Breast epithelium (tissue), 4 donors: ENCODE measurements around the gene POLN. TPM values are rescaled to one million over a fixed set of nuclear protein-coding genes. Genes with fewer than 3 reads are reported as not detected.

Experiments
- DNase-seq, 2 donors: peaks; one replicate each; pipeline ENCODE4 v3.0.0-alpha.2; 2019; ENCODE audit warnings: low spot score in 2 of 2
- H3K27ac ChIP-seq, 2 donors: fragments of 200-600 bp; sonication (generic) in 1 of 2; one replicate each; pipeline ENCODE4 v1.5.1; 2016 to 2019; ENCODE audit warnings: mild to moderate bottlenecking in 1 of 2
- H3K27me3 ChIP-seq, 2 donors: fragments of 200-600 bp; sonication (generic) in 1 of 2; one replicate each; pipeline versions ENCODE4 v1.5.1 to v1.6.0; 2017 to 2019; ENCODE audit warnings: control low read depth in 1 of 2, mild to moderate bottlenecking in 1 of 2
- H3K36me3 ChIP-seq: fragments of 200-600 bp; one replicate; pipeline ENCODE4 v1.5.1; 2019
- H3K4me1 ChIP-seq, 2 donors: fragments of 200-600 bp; sonication (generic); one replicate each; pipeline ENCODE4 v1.5.1; 2016 to 2019; ENCODE audit warnings: control low read depth in 1 of 2
- H3K4me3 ChIP-seq, 3 donors: fragments of 200-600 bp; sonication (generic); 1 replicate in 2 of 3; 2 replicates in 1 of 3; pipeline ENCODE4 v1.5.1; 2016 to 2019; ENCODE audit warnings: mild to moderate bottlenecking in 3 of 3, moderate library complexity in 2 of 3
- H3K9me3 ChIP-seq, 2 donors: fragments of 200-600 bp; sonication (generic) in 1 of 2; one replicate each; pipeline ENCODE4 v1.5.1; 2016 to 2019; ENCODE audit warnings: control low read depth in 1 of 2
- POLR2A ChIP-seq: fragments of 450-650 bp; IDR thresholded peaks from one replicate; pipeline ENCODE4 v1.6.1; 2016; ENCODE audit warnings: antibody characterized with exemption, mild to moderate bottlenecking, moderate library complexity
- POLR2AphosphoS5 ChIP-seq, 3 donors: sonication (generic); formaldehyde crosslinking; IDR thresholded peaks; one replicate each; pipeline ENCODE4 v1.6.1; 2017; ENCODE audit warnings: antibody characterized with exemption in 3 of 3
- intact Hi-C: fragments of 100-400 bp; cut with DNase I; formaldehyde crosslinking; loops from one replicate; pipeline ENCODE4 v1.15.1; 2023; ENCODE audit warnings: low total_unique reads
- total RNA-seq, 3 donors: library from RNA; depleted of rRNA; stranded (reverse); fragments of >200 nt; gene quantifications; one replicate each; pipeline ENCODE4 v1.1.0, GENCODE V29; 2016
- TF ChIP-seq, protein P1 (sequence below), 3 donors: fragments of 450-650 bp; IDR thresholded peaks; one replicate each; pipeline ENCODE4 v1.5.1; 2016 to 2017; ENCODE audit warnings: antibody characterized with exemption in 3 of 3, mild to moderate bottlenecking in 3 of 3, moderate library complexity in 3 of 3

POLN gene
- total RNA-seq, 3 donors from 2014 or later: 3.3 to 4.7 (median 4.3) TPM

DNA sequence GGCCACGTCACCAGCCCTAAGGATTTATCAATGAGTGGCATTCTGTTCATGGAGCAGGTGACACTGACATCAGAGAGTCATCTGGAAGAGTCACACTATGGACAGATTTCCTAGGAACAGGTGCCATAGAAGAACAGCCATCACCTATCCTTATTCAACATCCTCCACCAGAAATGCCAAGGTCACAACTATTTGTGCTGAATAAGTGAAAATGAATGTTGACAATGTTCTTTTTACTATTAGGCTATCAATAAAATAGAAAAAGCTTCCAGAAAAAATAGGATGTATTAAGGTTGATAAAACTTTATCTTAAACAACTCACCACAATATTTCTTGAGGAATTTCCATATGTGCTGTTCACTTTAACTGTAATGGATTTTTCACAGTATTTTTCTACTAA is 62.9 kb downstream of the POLN start:
- intact Hi-C loops: no loop called here
- no peaks in the 10 kb centered on the region for H3K9me3 ChIP-seq
- no peaks in the 10 kb centered on the region for H3K27me3 ChIP-seq
- TF ChIP-seq, protein P1, sequence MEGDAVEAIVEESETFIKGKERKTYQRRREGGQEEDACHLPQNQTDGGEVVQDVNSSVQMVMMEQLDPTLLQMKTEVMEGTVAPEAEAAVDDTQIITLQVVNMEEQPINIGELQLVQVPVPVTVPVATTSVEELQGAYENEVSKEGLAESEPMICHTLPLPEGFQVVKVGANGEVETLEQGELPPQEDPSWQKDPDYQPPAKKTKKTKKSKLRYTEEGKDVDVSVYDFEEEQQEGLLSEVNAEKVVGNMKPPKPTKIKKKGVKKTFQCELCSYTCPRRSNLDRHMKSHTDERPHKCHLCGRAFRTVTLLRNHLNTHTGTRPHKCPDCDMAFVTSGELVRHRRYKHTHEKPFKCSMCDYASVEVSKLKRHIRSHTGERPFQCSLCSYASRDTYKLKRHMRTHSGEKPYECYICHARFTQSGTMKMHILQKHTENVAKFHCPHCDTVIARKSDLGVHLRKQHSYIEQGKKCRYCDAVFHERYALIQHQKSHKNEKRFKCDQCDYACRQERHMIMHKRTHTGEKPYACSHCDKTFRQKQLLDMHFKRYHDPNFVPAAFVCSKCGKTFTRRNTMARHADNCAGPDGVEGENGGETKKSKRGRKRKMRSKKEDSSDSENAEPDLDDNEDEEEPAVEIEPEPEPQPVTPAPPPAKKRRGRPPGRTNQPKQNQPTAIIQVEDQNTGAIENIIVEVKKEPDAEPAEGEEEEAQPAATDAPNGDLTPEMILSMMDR (IDR thresholded peaks at IDR 0.05): no peak
- TF ChIP-seq POLR2A: no peak
- no peak for TF ChIP-seq POLR2AphosphoS5 (IDR thresholded peaks at IDR 0.05)
- no peak for DNase-seq
- H3K4me3 ChIP-seq: no peak overlapping the region
- H3K27ac ChIP-seq: no peak overlapping the region
- no peaks in the 10 kb centered on the region for H3K36me3 ChIP-seq
- H3K4me1 ChIP-seq: no peaks in the 10 kb centered on the region

DNA sequence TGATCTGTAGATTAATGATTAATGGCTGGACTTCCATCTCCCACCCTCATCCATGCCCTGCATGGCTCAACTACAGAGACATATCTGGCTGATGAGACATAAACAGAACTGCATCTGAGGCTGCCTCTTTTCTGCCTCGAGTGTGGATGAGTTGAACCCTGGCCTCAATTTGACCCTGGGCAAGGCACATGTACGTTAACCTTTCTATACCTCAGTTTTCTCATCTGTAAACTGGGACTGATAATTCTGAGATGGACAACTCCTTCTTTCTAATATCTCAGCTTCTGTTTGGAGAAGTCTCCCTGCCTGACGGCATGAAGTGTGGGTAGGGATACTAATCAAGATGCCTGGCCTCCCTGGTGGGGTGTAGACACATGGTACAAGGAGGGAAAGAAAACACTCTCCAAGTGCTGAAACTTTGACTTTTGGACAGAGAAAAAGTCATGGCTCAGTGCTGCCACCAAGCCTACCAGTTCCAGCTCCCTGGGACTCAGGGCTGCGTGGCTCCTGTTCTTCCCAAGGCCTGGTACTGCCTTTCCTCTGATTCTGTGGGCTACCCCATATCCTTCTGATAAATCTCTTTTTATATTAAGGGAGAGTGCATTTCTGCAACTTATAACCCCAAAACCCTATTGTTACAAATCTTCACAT is 64.4 kb downstream of the POLN start:
- Histone ChIP-seq H3K4me1 (no peaks in the 10 kb centered on the region), H3K27ac (no peak overlapping the region), H3K27me3 (no peaks in the 10 kb centered on the region), H3K36me3 (no peaks in the 10 kb centered on the region), H3K4me3 (no peak overlapping the region), H3K9me3 (no peaks in the 10 kb centered on the region)
- intact Hi-C loops: no loop called here
- no peak for DNase-seq
- TF ChIP-seq POLR2A: no peak
- TF ChIP-seq, protein P1 (IDR thresholded peaks at IDR 0.05): no peak
- TF ChIP-seq POLR2AphosphoS5 (IDR thresholded peaks at IDR 0.05): no peak

DNA sequence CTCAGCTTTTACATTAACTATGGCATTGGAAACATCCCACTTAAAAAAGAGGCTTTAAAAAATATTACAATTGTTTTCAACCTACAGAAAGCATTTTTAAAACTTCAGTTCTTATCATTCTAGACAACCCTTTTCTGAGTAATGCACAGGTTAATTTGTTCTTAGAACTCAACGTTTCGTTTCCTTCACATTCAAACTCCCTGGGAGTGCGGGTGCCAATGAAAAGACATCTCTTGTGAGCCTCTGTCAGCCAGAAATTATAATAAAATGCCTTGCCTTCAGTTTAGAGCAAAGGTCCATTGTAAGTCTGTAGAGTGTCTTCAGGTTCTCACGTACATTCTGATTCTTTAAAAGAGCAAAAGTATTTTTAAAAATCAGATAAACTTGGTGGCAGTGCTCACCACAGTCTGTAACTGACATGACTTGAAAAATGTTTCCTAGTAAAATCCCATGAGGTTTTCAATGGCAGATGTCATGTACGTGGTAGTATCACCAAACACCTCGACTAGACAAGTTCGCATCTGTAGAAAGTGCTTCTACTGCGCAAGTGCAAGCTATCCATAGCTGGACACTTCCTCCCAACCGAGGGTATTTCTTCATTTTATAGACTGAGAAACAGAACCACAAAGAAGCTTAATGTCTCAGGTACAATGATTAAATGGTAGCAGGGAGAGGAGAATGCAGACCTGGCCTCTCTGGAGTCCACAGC is 65.8 kb downstream of the POLN start:
- intact Hi-C loops: no loop called here

DNA sequence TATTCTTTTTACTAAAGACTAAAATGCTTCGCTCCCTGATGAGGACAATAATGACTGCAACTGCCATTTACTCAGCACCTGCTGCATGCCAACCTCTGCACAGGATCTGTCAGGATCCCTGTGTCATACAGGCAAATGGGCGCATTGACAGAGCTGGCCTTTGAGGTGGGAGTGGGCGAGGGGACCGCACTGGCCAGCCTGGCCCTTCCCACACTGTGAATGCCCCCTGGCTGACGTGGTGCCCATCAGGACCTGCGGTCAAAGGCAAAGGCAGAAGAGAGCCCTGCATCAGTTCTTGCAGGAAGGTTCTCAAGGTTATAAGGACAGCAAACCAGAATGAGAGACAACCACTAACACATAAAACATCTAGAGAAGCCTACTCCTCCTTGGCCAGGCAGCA is 67.9 kb downstream of the POLN start:
- intact Hi-C loops: no loop called here
- Histone ChIP-seq H3K4me1 (no peaks in the 10 kb centered on the region), H3K27ac (no peak overlapping the region), H3K9me3 (no peaks in the 10 kb centered on the region), H3K36me3 (no peaks in the 10 kb centered on the region), H3K27me3 (no peaks in the 10 kb centered on the region), H3K4me3 (no peak overlapping the region)
- DNase-seq: no peak
- TF ChIP-seq, protein P1 (IDR thresholded peaks at IDR 0.05): no peak
- TF ChIP-seq POLR2A (no peak), POLR2AphosphoS5 (IDR thresholded peaks at IDR 0.05) (no peak)

More for the DNA sequence above, 65.8 kb downstream of the POLN start:
- no peaks in the 10 kb centered on the region for H3K27me3 ChIP-seq
- H3K36me3 ChIP-seq: no peaks in the 10 kb centered on the region
- no peaks in the 10 kb centered on the region for H3K9me3 ChIP-seq
- no peaks in the 10 kb centered on the region for H3K4me1 ChIP-seq
- DNase-seq: no peak
- no peak overlapping the region for H3K4me3 ChIP-seq
- TF ChIP-seq, protein P1 (IDR thresholded peaks at IDR 0.05): no peak
- TF ChIP-seq POLR2A: no peak
- no peak for TF ChIP-seq POLR2AphosphoS5 (IDR thresholded peaks at IDR 0.05)
- H3K27ac ChIP-seq: no peak overlapping the region

DNA sequence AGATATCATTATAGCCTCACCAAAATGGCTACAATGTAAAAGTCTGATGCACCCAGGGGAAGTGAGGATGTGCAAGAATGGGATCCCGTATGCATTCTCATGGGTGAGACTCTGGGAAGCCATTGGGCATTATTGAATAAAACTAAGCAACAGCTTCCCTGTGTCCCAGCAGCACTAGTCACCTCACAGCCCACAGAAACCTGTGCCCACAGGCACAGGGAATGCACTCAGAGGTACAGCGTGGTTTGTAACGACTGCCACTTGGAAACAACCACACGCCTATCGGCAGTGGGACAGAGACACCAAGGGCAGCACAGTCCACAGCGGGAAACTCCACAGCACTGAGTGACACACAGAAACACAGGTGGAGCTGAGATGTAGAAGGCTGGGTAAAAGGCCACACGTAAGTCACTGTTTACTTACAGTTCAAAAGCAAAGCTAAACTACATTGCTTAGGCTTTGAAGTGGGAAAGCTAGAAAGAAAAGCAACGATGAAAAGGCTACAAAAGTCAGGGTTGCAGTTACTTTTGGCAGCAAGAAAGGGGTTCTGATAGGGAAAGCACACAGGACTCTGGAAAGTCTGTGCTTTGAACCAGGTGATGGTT is 69.2 kb downstream of the POLN start:
- Histone ChIP-seq H3K36me3 (no peaks in the 10 kb centered on the region), H3K27ac (no peak overlapping the region), H3K9me3 (no peaks in the 10 kb centered on the region), H3K27me3 (no peaks in the 10 kb centered on the region), H3K4me3 (no peak overlapping the region), H3K4me1 (no peaks in the 10 kb centered on the region)
- DNase-seq: no peak
- TF ChIP-seq POLR2AphosphoS5 (IDR thresholded peaks at IDR 0.05) (no peak), POLR2A (no peak)
- TF ChIP-seq, protein P1 (IDR thresholded peaks at IDR 0.05): no peak
- intact Hi-C loops: no loop called here
